Measurements from ENCODE around the gene TOM1L2. TPM values are rescaled to one million over a fixed set of nuclear protein-coding genes. Genes with fewer than 3 reads are reported as not detected.
A peak's percentile ranks its signal among the peaks of the same experiment; 100 is the strongest.

Gene TOM1L2
- polyA plus RNA-seq, 1 experiment = 25.5 TPM

GRCh38 chr17:17836818-17837379 lies 135.3 kb downstream of the TOM1L2 start, which contains the start of gene SREBF1:
Gene SREBF1, minus strand, starts transcription at chr17:17836986. Its CDS starts 169 bp downstream, at chr17:17836817.
- peak within 1 kb of the TSS; percentile 91 for H3K27ac ChIP-seq (ENCODE audit: low read depth, low read length)
- H3K4me3 ChIP-seq (ENCODE audit: low read depth, low read length) = peak within 1 kb of the TSS; percentile 92
- H3K27me3 ChIP-seq (ENCODE audit: control insufficient read depth, insufficient read depth, low read length) = no peaks in the 10 kb centered on the region
- POLR2A ChIA-PET = interaction anchor here (0.7 to 1.8 kb wide), 8 partner anchors 10 to 1456 kb away, joined by 3 to 9 read pairs (median 6); partner anchors contain the start of genes DRC3, TOM1L2 and UBB
- CTCF ChIA-PET = interaction anchor here (1.3 kb wide), 1 partner anchor 82 kb away, joined by 5 read pairs; no protein-coding TSS in a partner anchor
- H3K9me3 ChIP-seq (ENCODE audit: control insufficient read depth, insufficient read depth, low read length) = no peaks in the 10 kb centered on the region; the same call in 1 of the 2 replicates
- no peak for DNase-seq (ENCODE audit: low read depth, low spot score)
- TF ChIP-seq, protein P1, sequence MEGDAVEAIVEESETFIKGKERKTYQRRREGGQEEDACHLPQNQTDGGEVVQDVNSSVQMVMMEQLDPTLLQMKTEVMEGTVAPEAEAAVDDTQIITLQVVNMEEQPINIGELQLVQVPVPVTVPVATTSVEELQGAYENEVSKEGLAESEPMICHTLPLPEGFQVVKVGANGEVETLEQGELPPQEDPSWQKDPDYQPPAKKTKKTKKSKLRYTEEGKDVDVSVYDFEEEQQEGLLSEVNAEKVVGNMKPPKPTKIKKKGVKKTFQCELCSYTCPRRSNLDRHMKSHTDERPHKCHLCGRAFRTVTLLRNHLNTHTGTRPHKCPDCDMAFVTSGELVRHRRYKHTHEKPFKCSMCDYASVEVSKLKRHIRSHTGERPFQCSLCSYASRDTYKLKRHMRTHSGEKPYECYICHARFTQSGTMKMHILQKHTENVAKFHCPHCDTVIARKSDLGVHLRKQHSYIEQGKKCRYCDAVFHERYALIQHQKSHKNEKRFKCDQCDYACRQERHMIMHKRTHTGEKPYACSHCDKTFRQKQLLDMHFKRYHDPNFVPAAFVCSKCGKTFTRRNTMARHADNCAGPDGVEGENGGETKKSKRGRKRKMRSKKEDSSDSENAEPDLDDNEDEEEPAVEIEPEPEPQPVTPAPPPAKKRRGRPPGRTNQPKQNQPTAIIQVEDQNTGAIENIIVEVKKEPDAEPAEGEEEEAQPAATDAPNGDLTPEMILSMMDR (IDR thresholded peaks at IDR 0.05; ENCODE audit: low read depth, low read length) = no peak

DNA sequence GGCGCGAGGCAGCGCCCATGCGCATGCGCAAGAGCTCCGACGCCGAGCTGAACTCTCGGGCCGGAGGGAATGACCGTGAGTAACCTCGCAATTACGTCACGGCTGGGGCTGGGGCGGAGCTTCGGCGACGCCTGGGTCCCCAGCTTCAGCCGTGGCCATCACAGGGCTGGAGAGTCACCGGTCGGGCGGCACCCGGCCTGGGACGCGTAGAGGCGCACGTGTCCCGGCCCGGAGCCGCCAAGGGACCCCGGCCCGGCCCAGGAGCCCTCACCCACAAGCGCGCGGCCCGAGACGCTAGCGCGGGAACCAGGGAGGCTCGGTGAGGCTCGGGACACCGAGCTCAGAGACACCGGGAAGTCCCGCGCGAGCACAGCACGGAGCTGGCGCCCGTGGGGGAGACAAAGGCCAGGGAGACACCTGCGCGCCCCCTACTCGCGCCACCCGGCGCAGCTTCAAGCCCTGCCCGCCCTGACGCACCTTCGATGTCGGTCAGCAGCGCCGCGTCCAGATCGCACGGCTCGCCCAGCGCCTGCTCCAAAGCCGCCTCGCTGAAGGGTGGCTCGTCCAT lies 135.9 kb downstream of the TOM1L2 start:
- H3K27ac ChIP-seq (ENCODE audit: low read depth, low read length) = peak overlapping the region; percentile 88
- peak overlapping the region; percentile 92 for H3K4me3 ChIP-seq (ENCODE audit: low read depth, low read length)
- ChIA-PET CTCF (interaction anchor here (0.7 to 1.3 kb wide), 3 partner anchors 23 to 83 kb away, joined by 3 to 5 read pairs (median 3); no protein-coding TSS in a partner anchor), POLR2A (interaction anchor here (0.6 to 1.8 kb wide), 12 partner anchors 9 to 1533 kb away, joined by 3 to 9 read pairs (median 5); partner anchors contain the start of genes DRC3, TOM1L2 and UBB)
- DNase-seq (ENCODE audit: low read depth, low spot score) = peak; percentile 78
- H3K27me3 ChIP-seq (ENCODE audit: control insufficient read depth, insufficient read depth, low read length) = no peaks in the 10 kb centered on the region
- H3K9me3 ChIP-seq (ENCODE audit: control insufficient read depth, insufficient read depth, low read length) = no peaks in the 10 kb centered on the region; the same call in 1 of the 2 replicates
- TF ChIP-seq, protein P1 (IDR thresholded peaks at IDR 0.05; ENCODE audit: low read depth, low read length) = no peak

DNA sequence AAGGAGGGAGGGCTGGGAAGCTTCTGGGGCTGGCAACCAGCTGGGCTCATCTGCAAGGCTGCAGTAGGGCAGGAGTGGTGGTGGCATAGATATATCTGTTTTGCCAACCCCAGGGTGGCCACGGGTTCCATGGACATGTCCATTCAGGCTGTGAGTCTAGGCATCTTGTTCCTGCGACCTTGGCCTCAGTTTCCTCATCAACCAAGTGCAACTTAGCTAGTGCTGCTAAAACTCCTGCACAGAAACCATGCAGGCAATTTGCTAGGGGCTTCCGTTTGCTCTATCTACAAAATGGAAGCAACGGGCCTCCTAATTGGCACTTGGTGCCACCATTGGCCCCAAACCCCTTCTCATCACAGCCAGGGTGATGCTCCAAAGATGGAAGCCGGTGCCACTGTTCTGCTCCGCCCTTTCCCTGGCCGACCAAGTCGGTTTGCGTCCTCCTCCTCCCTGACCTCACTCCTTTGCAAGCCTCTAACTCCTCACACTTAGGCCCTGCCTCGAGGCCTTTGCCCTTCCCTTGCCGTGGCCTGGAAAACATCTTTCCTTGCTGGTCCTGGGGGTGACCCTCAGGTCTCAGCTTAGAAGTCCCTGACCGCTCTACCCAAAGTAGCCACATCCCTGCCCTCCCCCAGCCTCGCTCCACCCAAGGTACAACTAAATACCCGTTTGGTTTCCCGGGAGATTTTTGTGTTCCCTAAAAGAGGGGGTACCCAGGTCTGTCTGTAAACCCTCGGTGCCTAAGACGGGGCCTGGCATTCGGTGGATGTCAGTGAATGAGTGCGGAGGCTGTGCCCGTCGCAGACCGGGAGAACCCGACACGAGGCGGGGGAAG lies 136.6 kb downstream of the TOM1L2 start:
- CTCF ChIA-PET = interaction anchor here (0.7 to 1.3 kb wide), 3 partner anchors 24 to 84 kb away, joined by 3 to 5 read pairs (median 3); no protein-coding TSS in a partner anchor
- no peak for DNase-seq (ENCODE audit: low read depth, low spot score)
- Histone ChIP-seq H3K27me3 (ENCODE audit: control insufficient read depth, insufficient read depth, low read length) (no peaks in the 10 kb centered on the region), H3K4me3 (ENCODE audit: low read depth, low read length) (peak overlapping the region; percentile 92), H3K9me3 (ENCODE audit: control insufficient read depth, insufficient read depth, low read length) (no peaks in the 10 kb centered on the region; the same call in 1 of the 2 replicates), H3K27ac (ENCODE audit: low read depth, low read length) (peak overlapping the region; percentile 88)
- TF ChIP-seq, protein P1 (IDR thresholded peaks at IDR 0.05; ENCODE audit: low read depth, low read length) = no peak
- POLR2A ChIA-PET = interaction anchor here (0.6 to 1.8 kb wide), 12 partner anchors 8 to 1533 kb away, joined by 3 to 9 read pairs (median 5); partner anchors contain the start of genes DRC3, TOM1L2 and UBB

DNA sequence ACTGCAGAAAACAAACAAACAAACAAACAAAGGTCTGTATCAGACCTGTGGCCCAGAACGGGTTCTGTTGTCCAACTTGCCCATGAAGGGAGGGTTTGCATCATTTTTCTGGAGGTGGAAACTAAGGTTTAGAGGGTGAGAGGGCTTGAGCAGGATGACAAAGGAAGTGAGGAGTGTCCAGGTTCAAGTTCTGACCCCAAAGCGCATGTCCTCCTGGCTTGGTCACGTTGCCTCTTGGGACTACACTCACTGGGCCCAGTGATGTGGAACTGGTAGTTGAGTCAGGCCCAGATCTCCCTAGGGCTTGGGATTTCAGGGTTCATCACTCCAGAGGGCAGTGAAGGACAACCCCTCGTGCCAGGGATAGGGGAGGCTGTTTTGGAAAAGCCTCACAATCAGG lies 137.2 kb downstream of the TOM1L2 start:
- no peaks in the 10 kb centered on the region for H3K27me3 ChIP-seq (ENCODE audit: control insufficient read depth, insufficient read depth, low read length)
- ChIA-PET POLR2A (interaction anchor here (1.8 kb wide), 1 partner anchor 137 kb away, joined by 5 read pairs; the partner anchor contains the start of genes DRC3 and TOM1L2), CTCF (no interaction called here)
- DNase-seq (ENCODE audit: low read depth, low spot score) = no peak
- no peak overlapping the region for H3K27ac ChIP-seq (ENCODE audit: low read depth, low read length)
- no peaks in the 10 kb centered on the region for H3K9me3 ChIP-seq (ENCODE audit: control insufficient read depth, insufficient read depth, low read length)
- peak overlapping the region; percentile 92 for H3K4me3 ChIP-seq (ENCODE audit: low read depth, low read length)
- TF ChIP-seq, protein P1 (IDR thresholded peaks at IDR 0.05; ENCODE audit: low read depth, low read length) = no peak

Data from AG04450 (cell line).